IPS-20b (cell line): ENCODE results near the gene WWOX.
"Not testable (repeated sequence)": the region's sequence is repeated elsewhere in the genome, so short reads cannot be mapped to it uniquely, and the experiment has no call there.

Experiments used
- H3K27ac ChIP-seq: one replicate; pipeline ENCODE4 v1.5.1; 2013; ENCODE audit warnings: low read length
- H3K27me3 ChIP-seq: 2 replicates; pipeline ENCODE4 v1.6.1; 2013; ENCODE audit warnings: mild to moderate bottlenecking, low read length, inconsistent platforms; ENCODE audit not compliant: insufficient read depth
- H3K36me3 ChIP-seq: 2 replicates; pipeline ENCODE4 v1.6.1; 2013; ENCODE audit warnings: low read depth, mild to moderate bottlenecking, inconsistent platforms, low read length, moderate library complexity; ENCODE audit not compliant: insufficient read depth
- H3K4me1 ChIP-seq: 2 replicates; pipeline ENCODE4 v1.6.1; 2013; ENCODE audit warnings: mild to moderate bottlenecking, control low read depth, inconsistent platforms, low read length, moderate library complexity; ENCODE audit not compliant: insufficient read depth
- H3K4me3 ChIP-seq: 2 replicates; pipeline ENCODE4 v1.5.1; 2013; ENCODE audit warnings: mild to moderate bottlenecking, low read length, inconsistent platforms
- H3K9ac ChIP-seq: 2 replicates; pipeline ENCODE4 v1.6.1; 2013; ENCODE audit warnings: low read depth, mild to moderate bottlenecking, inconsistent platforms, low read length, moderate library complexity
- H3K9me3 ChIP-seq: 2 replicates; pipeline ENCODE4 v1.6.1; 2013; ENCODE audit warnings: mild to moderate bottlenecking, low read depth, low read length, inconsistent platforms; ENCODE audit not compliant: insufficient read depth

WWOX gene

DNA sequence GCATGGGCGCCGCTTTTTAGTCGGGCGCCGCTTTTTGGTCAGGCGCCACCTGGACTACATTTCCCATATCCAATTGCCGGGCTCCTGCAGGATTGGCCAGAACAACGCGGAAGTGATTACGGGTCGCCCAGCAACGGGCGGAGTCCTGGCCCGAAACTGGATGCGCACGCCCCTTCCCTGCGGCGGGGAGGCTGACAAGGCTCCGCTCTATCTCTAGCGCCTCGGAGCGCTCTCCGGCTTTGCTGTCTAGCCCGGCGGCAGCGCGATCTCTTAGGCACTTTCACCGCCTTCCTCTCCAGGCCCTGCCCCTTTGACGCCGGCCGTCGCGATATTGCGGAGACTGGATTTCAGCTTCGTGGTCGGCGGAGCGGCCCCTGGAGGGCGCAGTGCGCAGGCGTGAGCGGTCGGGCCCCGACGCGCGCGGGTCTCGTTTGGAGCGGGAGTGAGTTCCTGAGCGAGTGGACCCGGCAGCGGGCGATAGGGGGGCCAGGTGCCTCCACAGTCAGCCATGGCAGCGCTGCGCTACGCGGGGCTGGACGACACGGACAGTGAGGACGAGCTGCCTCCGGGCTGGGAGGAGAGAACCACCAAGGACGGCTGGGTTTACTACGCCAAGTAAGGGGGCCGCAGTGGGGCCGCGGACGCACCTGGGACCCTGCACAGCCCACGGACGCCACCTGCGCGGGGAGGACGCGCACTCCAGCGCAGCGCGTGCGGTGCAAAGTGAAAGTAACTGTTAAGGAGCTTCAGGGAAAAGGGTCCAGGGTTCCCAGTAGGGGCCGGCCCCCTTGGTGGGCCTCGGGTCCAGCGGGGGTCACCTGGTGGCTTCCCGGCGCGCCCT is at the start of gene WWOX:
WWOX (plus strand) TSS at position 384 of the 841 bp plus-strand sequence.
- Histone ChIP-seq H3K36me3 (0 out of 2 replicates have a peak, but pooled peaks cover 3% of the 10 kb centered on the region), H3K27ac (no peak within 1 kb of the TSS), H3K9me3 (no peaks in the 10 kb centered on the region), H3K4me1 (no peaks in the 10 kb centered on the region; the same call in 1 of the 2 replicates), H3K27me3 (peaks cover 8% of the 10 kb centered on the region; the same call in 1 of the 2 replicates), H3K9ac (peak within 1 kb of the TSS; percentile 77), H3K4me3 (peak within 1 kb of the TSS; percentile 88)

DNA sequence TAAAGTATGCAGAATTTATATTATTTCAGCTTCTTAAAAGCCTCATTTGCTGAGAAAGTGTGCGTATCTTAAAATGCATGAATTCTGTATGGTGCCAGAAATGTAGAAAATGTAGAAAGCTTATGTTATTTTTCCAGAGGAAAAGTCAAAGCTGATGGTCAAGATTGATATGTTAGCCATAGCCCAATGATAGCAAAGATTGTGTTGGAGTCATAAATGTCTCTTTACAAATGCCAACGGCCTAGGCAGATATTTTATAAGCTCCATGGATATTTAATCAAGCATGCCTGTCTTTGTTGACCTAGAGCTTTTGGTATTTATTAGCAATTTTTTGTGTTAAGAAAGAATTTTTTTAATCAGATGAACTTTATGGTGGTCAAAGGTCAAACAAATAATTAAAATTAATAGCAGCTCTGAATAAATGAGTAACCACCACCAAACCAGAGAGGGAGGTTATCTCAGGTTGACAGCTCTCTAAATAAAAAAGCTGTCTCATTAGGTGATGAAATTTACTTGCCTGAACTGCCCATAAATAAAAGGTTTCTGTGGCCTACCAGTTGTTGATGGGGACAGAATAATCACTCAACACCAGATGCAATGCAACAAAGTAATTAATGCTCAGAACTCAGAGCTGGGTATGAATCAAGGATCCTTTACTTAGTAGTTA is 48.6 kb upstream of the WWOX start:
- Histone ChIP-seq H3K4me3 (no peak overlapping the region), H3K27ac (no peak overlapping the region), H3K27me3 (peaks cover 46% of the 10 kb centered on the region), H3K36me3 (no peaks in the 10 kb centered on the region), H3K4me1 (no peaks in the 10 kb centered on the region), H3K9ac (no peak overlapping the region), H3K9me3 (no peaks in the 10 kb centered on the region)

DNA sequence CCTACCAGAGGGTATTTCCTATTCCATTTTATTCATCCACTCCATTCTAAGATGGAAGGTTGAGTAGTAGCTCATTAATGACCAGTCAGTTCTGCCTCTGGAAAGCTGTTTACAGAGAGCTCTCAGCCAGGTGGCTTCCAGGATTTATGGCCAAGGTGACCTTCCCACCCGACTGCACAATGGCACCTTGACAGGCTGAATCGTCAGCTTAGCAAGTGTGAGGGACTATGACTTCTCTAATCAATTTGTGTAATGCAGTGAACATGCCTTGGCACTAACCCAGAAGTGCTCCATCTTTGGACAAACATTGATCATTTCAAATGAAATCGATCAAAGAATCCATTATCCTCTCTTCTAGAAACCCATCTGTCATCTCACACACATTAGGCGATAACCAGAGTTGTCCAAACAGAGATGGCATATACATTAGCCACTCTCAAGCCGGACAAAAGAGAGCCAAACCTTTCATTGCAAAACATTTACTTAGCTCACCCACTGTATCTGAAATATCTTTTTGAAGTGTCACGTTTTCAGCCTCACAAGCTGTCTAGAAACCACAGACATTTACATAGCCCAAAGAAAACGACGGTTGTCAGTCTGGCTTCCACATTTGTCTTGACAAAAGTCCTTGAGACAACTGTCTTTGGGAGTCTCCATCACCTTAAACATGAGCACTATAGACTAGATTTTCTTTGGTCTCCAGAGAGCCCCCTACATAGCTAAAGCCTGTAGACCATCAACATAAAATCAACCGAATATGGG is 41.5 kb upstream of the WWOX start:
- H3K9me3 ChIP-seq, result no peaks in the 10 kb centered on the region
- no peak overlapping the region for H3K4me3 ChIP-seq
- no peaks in the 10 kb centered on the region for H3K36me3 ChIP-seq
- H3K4me1 ChIP-seq, result no peaks in the 10 kb centered on the region
- H3K27ac ChIP-seq, result no peak overlapping the region
- no peak overlapping the region for H3K9ac ChIP-seq
- H3K27me3 ChIP-seq, result peaks cover 44% of the 10 kb centered on the region

DNA sequence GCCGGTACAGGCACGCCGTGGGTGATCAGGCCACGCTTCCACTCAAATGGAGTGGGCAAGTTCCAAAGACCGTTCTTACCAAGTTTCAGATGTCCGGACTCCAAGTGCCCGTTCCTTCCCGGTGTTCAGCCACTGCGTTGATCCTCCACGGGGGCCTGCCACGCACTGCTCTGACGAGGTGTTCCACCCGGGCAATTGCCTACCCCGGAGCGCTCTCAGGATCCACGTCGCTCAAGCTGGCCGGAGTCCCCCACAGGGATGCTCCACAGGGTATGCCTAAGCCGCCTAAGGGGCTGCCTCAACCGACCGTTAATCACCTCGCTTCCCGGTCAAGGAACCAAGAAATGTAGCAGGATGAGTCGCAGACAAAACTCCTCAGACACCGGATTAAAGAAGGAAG is 39.6 kb upstream of the WWOX start:
- H3K4me1 ChIP-seq, H3K27ac ChIP-seq, H3K4me3 ChIP-seq, H3K36me3 ChIP-seq, H3K9me3 ChIP-seq, H3K9ac ChIP-seq: not testable (repeated sequence)
- peaks cover 46% of the 10 kb centered on the region for H3K27me3 ChIP-seq

DNA sequence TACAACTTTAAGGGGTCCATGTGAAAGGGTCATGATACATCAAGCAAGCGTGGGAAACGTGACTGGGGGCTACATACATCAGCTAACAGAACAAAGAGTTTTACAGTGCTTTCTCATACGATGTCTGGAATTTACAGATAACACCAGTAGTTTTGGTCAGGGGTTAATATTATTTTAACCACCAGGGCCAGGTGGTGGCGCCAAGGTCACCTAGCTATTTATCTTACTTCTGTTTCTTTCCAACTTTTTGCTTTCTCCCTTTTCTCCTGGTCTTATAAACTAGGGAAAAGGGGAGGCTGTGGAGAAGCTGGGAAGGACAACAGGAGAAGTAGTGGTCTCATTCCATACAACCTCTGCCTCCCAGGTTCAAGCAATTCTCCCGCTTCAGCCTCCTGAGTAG is 39.2 kb upstream of the WWOX start:
- Histone ChIP-seq H3K9ac (no peak overlapping the region), H3K27ac (no peak overlapping the region), H3K4me3 (no peak overlapping the region), H3K36me3 (no peaks in the 10 kb centered on the region), H3K4me1 (no peaks in the 10 kb centered on the region), H3K9me3 (no peaks in the 10 kb centered on the region), H3K27me3 (peaks cover 48% of the 10 kb centered on the region)

DNA sequence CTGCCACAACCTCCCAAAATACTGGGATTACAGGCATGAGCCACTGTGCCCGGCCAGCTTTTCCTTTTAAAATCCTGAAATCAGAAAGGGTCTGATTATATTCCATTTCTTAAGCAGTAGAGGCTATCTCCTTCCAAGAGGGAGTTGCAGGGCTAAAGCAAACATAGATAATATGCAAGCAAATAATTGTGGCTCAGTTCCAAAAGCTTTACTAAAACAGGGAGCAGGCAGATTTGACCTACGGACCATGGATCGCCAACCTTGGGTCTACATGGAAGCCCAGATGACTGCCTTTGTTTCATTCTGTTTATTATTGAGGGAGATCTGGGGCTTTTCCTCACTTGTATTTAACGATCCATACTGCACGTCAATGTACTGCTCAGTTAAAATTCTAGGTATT is 38.6 kb upstream of the WWOX start:
- H3K27me3 ChIP-seq, result peaks cover 48% of the 10 kb centered on the region
- H3K36me3 ChIP-seq, result no peaks in the 10 kb centered on the region
- no peak overlapping the region for H3K9ac ChIP-seq
- no peaks in the 10 kb centered on the region for H3K4me1 ChIP-seq
- H3K9me3 ChIP-seq, result no peaks in the 10 kb centered on the region
- H3K27ac ChIP-seq, result no peak overlapping the region
- no peak overlapping the region for H3K4me3 ChIP-seq

DNA sequence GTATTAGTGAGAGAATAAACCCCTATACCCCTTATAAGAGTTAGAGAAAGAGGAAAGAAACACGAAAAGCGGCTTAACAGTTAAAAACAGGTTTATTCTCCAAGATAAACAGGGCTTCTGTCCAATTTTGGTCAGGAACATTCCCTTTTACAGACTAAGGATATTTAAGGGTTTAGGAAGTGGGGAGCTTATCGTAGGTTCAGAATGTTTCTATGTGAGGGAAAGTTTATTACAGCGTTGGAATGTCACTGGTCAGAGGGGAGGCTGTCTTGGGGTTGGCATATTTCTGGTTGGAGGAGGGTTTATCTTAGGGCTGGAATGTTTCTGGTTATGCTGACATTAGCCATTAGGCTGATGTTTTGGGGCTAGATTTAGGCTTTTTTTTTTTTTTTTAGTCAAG is 34.1 kb upstream of the WWOX start:
- H3K36me3 ChIP-seq, result no peaks in the 10 kb centered on the region
- no peak overlapping the region for H3K9ac ChIP-seq
- no peaks in the 10 kb centered on the region for H3K4me1 ChIP-seq
- H3K27me3 ChIP-seq, result peaks cover 67% of the 10 kb centered on the region
- H3K9me3 ChIP-seq, result no peaks in the 10 kb centered on the region; the same call in 1 of the 2 replicates
- no peak overlapping the region for H3K27ac ChIP-seq
- H3K4me3 ChIP-seq, result no peak overlapping the region

DNA sequence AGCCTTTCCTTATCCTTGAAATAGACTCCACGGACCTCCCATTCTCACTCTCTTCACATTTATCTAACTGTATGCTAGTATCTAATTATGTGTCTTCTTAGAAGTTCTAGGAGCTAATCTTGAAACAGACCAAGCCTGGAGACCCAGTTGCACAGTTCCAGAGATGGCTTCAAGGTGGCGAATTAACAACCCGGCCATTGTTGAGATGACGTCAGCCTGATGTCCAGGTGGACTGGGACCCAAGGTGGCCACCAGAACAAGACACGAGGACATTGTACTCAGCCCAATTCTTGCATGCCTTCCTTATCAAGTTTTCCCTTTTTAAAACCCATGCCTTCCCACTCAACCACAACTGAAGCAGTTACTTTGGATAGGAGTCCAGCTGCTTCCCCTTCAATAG is 29.5 kb upstream of the WWOX start:
- Histone ChIP-seq H3K4me3 (no peak overlapping the region), H3K27ac (no peak overlapping the region), H3K9me3 (no peaks in the 10 kb centered on the region; the same call in 1 of the 2 replicates), H3K36me3 (no peaks in the 10 kb centered on the region), H3K4me1 (peaks cover 12% of the 10 kb centered on the region), H3K27me3 (peaks cover 94% of the 10 kb centered on the region), H3K9ac (no peak overlapping the region)

DNA sequence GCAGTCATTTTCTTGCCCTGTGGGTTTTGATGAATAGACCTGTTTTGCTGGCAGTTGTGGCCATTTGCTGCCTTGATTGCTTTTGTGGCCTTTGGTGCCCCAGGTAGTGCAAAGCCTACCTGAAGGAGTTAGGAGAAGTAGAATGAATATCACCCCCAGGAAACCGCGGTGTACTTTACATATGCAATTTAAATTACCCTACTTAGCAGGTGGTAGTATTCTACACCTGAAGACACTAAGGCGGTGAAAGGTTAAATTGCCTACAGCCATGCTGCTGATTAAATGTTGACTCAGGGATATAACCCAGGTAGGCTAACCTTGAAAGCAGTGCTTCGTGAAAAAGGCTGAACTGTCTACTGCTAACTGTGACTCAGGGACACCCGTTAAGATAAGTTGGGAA is 27.2 kb upstream of the WWOX start:
- Histone ChIP-seq H3K9me3 (no peaks in the 10 kb centered on the region), H3K4me1 (peaks cover 12% of the 10 kb centered on the region), H3K27ac (no peak overlapping the region), H3K4me3 (no peak overlapping the region), H3K36me3 (no peaks in the 10 kb centered on the region), H3K9ac (no peak overlapping the region), H3K27me3 (peaks cover 98% of the 10 kb centered on the region)

DNA sequence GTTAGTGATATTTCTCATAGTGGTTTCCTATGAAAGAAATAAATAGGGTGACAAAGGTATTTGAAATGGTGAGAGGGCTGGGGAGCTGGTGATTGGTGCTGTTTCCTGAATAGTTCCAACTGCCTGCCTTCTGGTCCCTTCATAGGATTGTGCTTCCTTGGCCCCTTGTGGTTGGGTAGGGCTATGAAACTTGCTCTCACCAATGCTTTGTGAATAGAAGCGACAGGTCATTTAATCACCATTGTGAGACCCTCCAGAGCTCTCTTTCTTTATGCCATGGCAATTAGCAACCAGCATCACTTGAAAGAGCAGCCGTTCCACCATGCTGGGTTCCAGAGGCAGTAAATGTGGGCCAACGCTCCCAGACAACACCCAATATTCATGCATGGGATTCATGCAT is 23.7 kb upstream of the WWOX start:
- no peak overlapping the region for H3K4me3 ChIP-seq

DNA sequence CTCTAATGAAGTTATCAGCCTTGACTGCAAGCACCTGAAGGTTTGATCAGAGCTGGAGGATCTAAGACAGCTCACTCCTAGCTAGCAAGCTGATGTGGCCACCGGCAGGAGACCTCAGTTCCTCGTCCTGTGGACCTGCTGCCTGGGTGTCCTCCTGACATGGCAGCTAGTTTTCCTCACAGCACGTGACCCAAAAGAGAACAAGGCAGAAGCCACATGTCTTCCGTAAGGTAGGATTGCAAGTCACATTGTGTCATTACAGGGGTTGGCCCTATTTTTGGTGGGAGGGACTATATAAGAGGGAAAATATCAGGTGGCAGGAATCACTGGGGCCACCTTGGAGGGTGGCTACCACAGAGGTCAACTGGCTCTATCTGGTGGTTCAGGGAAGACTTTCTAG is 18.1 kb upstream of the WWOX start:
- Histone ChIP-seq H3K9me3 (no peaks in the 10 kb centered on the region), H3K4me1 (no peaks in the 10 kb centered on the region), H3K27me3 (peaks cover 70% of the 10 kb centered on the region), H3K27ac (no peak overlapping the region), H3K9ac (no peak overlapping the region), H3K36me3 (no peaks in the 10 kb centered on the region), H3K4me3 (no peak overlapping the region)

More for the DNA sequence above, 23.7 kb upstream of the WWOX start:
- H3K9me3 ChIP-seq, result no peaks in the 10 kb centered on the region
- no peaks in the 10 kb centered on the region for H3K36me3 ChIP-seq
- no peak overlapping the region for H3K27ac ChIP-seq
- peaks cover 100% of the 10 kb centered on the region for H3K27me3 ChIP-seq
- H3K9ac ChIP-seq, result no peak overlapping the region
- H3K4me1 ChIP-seq, result peaks cover 12% of the 10 kb centered on the region
